ENCODE results near the gene WNK2. TPM values are rescaled to one million over a fixed set of nuclear protein-coding genes. Genes with fewer than 3 reads are reported as not detected.

WNK2 gene
- total RNA-seq, 2 experiments from 2014 or later, result not detected

GRCh38 chr9:93149361-93149760 lies 34.6 kb upstream of the WNK2 start:
- Mint-ChIP-seq H3K27ac (peak overlapping the region; percentile 11), H3K9me3 (peaks cover 21% of the 10 kb centered on the region), H3K4me3 (no peak overlapping the region), H3K4me1 (peaks cover 46% of the 10 kb centered on the region), H3K27me3 (no peaks in the 10 kb centered on the region), H3K36me3 (ENCODE audit: low read depth) (peaks cover 21% of the 10 kb centered on the region)
- POLR2A ChIA-PET, result no interaction called here
- CTCF ChIA-PET, result interaction anchor here (2.7 kb wide), 1 partner anchor 8 kb away, joined by 10 read pairs; no protein-coding TSS in a partner anchor
- DNase-seq, result no peak

DNA sequence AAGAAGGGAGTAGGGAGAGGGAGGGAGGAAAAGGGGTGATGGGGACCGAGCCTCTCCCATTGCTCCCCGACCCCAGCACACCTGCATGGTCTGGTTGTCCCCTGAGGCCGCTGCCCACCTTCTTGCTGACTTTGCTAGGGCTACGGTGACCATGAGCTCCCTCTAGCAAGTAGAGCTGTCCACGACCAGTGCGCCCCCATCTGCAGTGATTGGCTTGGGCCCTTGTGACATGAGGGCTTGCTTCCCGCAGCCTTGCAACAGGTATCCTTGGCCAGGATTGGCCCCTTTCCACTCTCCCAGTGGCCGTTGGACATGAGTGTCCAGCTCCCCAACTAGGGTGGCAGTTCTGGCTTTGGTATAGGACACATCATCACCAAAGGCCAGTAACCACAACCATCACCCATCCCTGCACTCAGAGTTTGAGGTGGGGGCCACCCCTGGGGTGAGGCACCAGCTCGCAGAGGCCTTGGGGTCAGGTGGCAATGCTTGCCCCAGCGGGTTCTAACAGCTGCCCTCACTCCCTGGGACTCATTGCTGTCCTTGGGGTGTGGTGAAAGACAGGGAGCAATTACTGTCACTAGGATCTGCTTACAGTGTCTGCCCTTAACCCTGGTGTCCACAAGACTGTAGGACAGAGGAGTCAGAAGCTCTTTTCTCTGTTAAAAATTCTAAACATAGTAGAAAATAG lies 32.7 kb upstream of the WNK2 start:
- Mint-ChIP-seq H3K4me1 (peaks cover 44% of the 10 kb centered on the region), H3K4me3 (no peak overlapping the region), H3K27ac (no peak overlapping the region), H3K27me3 (no peaks in the 10 kb centered on the region), H3K36me3 (ENCODE audit: low read depth) (peaks cover 16% of the 10 kb centered on the region), H3K9me3 (peaks cover 17% of the 10 kb centered on the region)
- ChIA-PET CTCF (interaction anchor here (0.5 to 2.7 kb wide), 4 partner anchors 10 to 1037 kb away, joined by 3 to 10 read pairs (median 4); no protein-coding TSS in a partner anchor), POLR2A (no interaction called here)
- DNase-seq, result no peak

- H3K27me3 Mint-ChIP-seq, result no peaks in the 10 kb centered on the region
- POLR2A ChIA-PET, result no interaction called here
- peaks cover 6% of the 10 kb centered on the region for H3K9me3 Mint-ChIP-seq
- peaks cover 29% of the 10 kb centered on the region for H3K4me1 Mint-ChIP-seq
- no peak overlapping the region for H3K4me3 Mint-ChIP-seq
- CTCF ChIA-PET, result interaction anchor here (0.8 to 2.4 kb wide), 5 partner anchors 10 to 140 kb away, joined by 3 to 10 read pairs (median 7); no protein-coding TSS in a partner anchor
- no peaks in the 10 kb centered on the region for H3K36me3 Mint-ChIP-seq (ENCODE audit: low read depth)
- DNase-seq, result peak; percentile 50
- H3K27ac Mint-ChIP-seq, result no peak overlapping the region
Measured at GRCh38 chr9:93154293-93154903, 29.5 kb upstream of the WNK2 start.

DNA sequence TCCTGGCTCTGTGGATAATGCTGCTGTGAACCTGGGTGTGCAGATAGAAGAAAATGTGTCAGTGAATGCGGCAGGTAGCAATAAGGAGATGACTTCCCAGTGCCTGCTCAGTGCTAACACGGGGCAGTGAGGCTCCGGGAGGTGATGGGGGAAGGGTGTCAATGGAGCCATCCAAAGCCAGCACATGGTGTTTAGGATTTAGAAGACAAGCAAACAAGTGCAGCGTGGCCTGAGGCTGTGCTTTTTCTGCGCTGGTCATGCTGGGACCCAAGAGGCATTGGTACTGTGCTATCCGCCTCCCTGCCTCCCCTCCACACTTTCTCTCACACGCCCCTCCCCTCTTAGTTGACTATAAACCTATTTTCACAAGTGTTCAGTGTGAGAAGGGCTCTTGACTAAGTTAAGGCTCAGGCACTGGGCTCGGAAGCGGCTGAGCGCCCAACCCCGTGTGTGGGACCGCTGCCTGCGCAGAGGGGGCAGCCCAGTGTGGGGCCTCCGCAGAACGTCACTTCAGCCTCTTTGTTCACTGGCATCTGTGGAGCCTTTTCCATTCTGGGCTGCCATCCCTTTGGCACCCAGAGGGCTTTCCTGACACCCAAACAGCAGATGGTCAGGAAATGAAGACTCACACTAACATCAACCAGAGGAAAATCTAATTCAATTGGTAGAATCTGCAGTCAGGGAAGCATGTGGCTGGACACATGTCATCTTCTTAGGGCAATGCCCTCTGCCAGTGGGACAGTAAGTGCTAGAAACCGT lies 28.0 kb upstream of the WNK2 start:
- DNase-seq, result no peak
- ChIA-PET POLR2A (no interaction called here), CTCF (interaction anchor here (1.1 kb wide), 3 partner anchors 19 to 47 kb away, joined by 3 to 4 read pairs (median 3); partner anchors contain the start of gene NINJ1)
- no peaks in the 10 kb centered on the region for H3K27me3 Mint-ChIP-seq
- H3K36me3 Mint-ChIP-seq (ENCODE audit: low read depth), result no peaks in the 10 kb centered on the region
- H3K4me3 Mint-ChIP-seq, result no peak overlapping the region
- peaks cover 5% of the 10 kb centered on the region for H3K9me3 Mint-ChIP-seq
- H3K4me1 Mint-ChIP-seq, result peaks cover 28% of the 10 kb centered on the region
- H3K27ac Mint-ChIP-seq, result peak overlapping the region; percentile 60

DNA sequence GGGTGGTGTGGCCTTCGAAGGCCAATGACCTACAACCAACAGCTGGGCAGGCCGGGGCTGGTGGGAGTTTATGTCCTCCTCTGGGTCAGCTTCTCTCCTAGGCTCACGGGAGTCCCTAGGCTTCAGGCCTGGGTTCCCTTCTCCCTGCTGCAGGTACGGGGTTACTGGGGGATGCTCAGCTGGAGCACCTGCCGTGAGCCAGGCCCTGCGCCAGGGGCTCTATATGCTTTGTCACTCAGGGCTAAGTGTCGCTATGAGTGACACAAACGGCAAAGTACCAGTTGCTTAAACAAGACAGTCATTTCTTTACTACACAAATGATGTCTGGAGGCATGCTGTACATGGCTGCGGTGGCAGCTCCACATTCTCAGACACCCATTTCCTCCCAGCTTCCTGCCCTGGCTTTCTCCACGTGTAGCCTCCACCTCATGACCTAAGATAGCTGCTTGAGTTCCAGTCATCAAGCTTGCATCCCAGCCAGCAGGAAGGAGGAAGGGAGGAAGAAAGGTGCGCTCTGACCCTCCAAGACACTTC lies 27.4 kb upstream of the WNK2 start:
- H3K27me3 Mint-ChIP-seq, result no peaks in the 10 kb centered on the region
- POLR2A ChIA-PET, result no interaction called here
- DNase-seq, result peak; percentile 42
- CTCF ChIA-PET, result interaction anchor here (1.1 kb wide), 3 partner anchors 20 to 48 kb away, joined by 3 to 4 read pairs (median 3); partner anchors contain the start of gene NINJ1
- H3K9me3 Mint-ChIP-seq, result peaks cover 5% of the 10 kb centered on the region
- no peaks in the 10 kb centered on the region for H3K36me3 Mint-ChIP-seq (ENCODE audit: low read depth)
- peak overlapping the region; percentile 41 for H3K27ac Mint-ChIP-seq
- H3K4me1 Mint-ChIP-seq, result peaks cover 28% of the 10 kb centered on the region
- H3K4me3 Mint-ChIP-seq, result no peak overlapping the region

- Mint-ChIP-seq H3K27ac (no peak overlapping the region), H3K36me3 (ENCODE audit: low read depth) (no peaks in the 10 kb centered on the region), H3K27me3 (no peaks in the 10 kb centered on the region), H3K4me3 (no peak overlapping the region), H3K4me1 (peaks cover 23% of the 10 kb centered on the region), H3K9me3 (peaks cover 5% of the 10 kb centered on the region)
- CTCF ChIA-PET, result interaction anchor here (1.1 kb wide), 1 partner anchor 10 kb away, joined by 3 read pairs; no protein-coding TSS in a partner anchor
- POLR2A ChIA-PET, result no interaction called here
- DNase-seq, result peak; percentile 69
Measured at GRCh38 chr9:93159601-93160471, 24.1 kb upstream of the WNK2 start.

DNA sequence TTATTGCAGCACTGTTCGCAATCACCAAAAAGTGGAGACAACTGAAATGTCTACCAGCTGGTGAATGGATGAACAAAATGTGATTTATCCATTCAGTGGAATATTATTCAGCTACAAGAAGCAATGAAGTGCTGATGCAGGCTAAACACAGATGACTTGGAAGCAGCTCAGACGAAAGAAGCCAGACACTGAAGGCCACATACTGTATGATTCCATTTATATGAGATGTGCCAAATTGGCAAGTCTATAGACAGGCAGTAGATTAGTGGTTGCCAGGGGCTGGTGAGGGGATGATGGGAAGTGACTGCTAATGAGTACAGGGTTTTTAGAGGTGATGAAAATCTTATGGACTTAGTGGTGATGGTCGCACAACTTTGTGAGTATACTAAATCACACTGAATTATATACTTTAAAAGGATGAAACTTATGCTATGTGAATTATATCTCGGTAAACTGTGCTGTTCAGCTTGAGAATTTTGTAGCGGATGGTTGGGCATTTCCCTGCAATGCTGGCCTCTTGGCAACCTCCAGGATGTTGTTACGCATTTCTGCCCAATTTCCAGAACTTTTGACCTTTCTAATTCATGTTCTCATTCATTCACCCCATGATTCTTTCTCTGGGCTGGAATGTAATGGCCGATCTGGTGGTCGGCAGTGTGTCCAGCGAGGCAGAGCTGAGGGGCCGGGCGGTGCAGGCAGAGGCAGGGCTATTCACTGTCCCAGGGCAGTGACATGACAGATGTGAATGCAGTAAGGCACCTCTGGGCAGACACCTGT lies 22.0 kb upstream of the WNK2 start:
- H3K27me3 Mint-ChIP-seq, result no peaks in the 10 kb centered on the region
- peaks cover 6% of the 10 kb centered on the region for H3K4me1 Mint-ChIP-seq
- DNase-seq, result no peak
- no peak overlapping the region for H3K4me3 Mint-ChIP-seq
- ChIA-PET CTCF (interaction anchor here (0.5 to 0.9 kb wide), 4 partner anchors 72 to 498 kb away, joined by 3 to 6 read pairs (median 4); no protein-coding TSS in a partner anchor), POLR2A (no interaction called here)
- H3K36me3 Mint-ChIP-seq (ENCODE audit: low read depth), result no peaks in the 10 kb centered on the region
- no peaks in the 10 kb centered on the region for H3K9me3 Mint-ChIP-seq
- no peak overlapping the region for H3K27ac Mint-ChIP-seq

DNA sequence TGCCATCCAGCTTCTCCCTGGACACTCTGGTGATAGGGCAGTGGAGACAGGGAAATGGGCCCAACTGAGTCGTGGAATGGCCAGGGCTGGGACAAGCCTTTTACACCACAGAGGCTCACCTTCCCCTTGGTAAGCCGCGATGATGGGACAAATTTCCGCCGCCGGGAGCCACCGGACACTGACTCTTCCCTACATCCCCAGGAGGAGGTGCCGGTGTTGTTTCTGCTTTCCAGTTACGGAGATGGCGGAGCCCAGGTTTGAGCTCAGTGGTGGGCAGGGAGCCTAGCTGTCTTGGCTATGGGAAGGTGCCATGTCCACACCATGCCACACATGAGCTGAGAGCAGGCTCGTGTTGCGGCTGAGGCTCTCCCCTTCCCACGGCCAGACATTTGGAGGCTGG lies 19.9 kb upstream of the WNK2 start:
- H3K4me3 Mint-ChIP-seq, result no peak overlapping the region
- CTCF ChIA-PET, result interaction anchor here (0.7 to 1.1 kb wide), 3 partner anchors 13 to 26 kb away, joined by 3 to 4 read pairs (median 3); no protein-coding TSS in a partner anchor

GRCh38 chr9:93166699-93167098 lies 17.2 kb upstream of the WNK2 start:
- no peak overlapping the region for H3K27ac Mint-ChIP-seq

More for the DNA sequence above, 19.9 kb upstream of the WNK2 start:
- Mint-ChIP-seq H3K4me1 (peaks cover 6% of the 10 kb centered on the region), H3K27ac (no peak overlapping the region), H3K27me3 (no peaks in the 10 kb centered on the region), H3K9me3 (no peaks in the 10 kb centered on the region), H3K36me3 (ENCODE audit: low read depth) (no peaks in the 10 kb centered on the region)
- POLR2A ChIA-PET, result no interaction called here
- DNase-seq, result no peak

GRCh38 chr9:93167185-93167584 lies 16.8 kb upstream of the WNK2 start:
- no peak for DNase-seq
- no peak overlapping the region for H3K4me3 Mint-ChIP-seq
- peaks cover 1% of the 10 kb centered on the region for H3K4me1 Mint-ChIP-seq
- no peak overlapping the region for H3K27ac Mint-ChIP-seq
- H3K36me3 Mint-ChIP-seq (ENCODE audit: low read depth), result no peaks in the 10 kb centered on the region
- H3K9me3 Mint-ChIP-seq, result no peaks in the 10 kb centered on the region
- no peaks in the 10 kb centered on the region for H3K27me3 Mint-ChIP-seq
- CTCF ChIA-PET, result interaction anchor here (1.3 kb wide), 1 partner anchor 15 kb away, joined by 3 read pairs; no protein-coding TSS in a partner anchor
- POLR2A ChIA-PET, result no interaction called here

More at GRCh38 chr9:93166699-93167098, 17.2 kb upstream of the WNK2 start:
- Mint-ChIP-seq H3K36me3 (ENCODE audit: low read depth) (no peaks in the 10 kb centered on the region), H3K9me3 (no peaks in the 10 kb centered on the region), H3K4me3 (no peak overlapping the region), H3K27me3 (no peaks in the 10 kb centered on the region), H3K4me1 (peaks cover 1% of the 10 kb centered on the region)
- ChIA-PET POLR2A (no interaction called here), CTCF (interaction anchor here (1.3 kb wide), 1 partner anchor 16 kb away, joined by 3 read pairs; no protein-coding TSS in a partner anchor)
- DNase-seq, result no peak

- Mint-ChIP-seq H3K36me3 (ENCODE audit: low read depth) (no peaks in the 10 kb centered on the region), H3K4me1 (peaks cover 1% of the 10 kb centered on the region), H3K27me3 (no peaks in the 10 kb centered on the region), H3K4me3 (no peak overlapping the region), H3K27ac (no peak overlapping the region), H3K9me3 (no peaks in the 10 kb centered on the region)
- ChIA-PET CTCF (interaction anchor here (0.6 to 1.3 kb wide), 2 partner anchors 15 kb away, joined by 3 read pairs; no protein-coding TSS in a partner anchor), POLR2A (no interaction called here)
- no peak for DNase-seq
Measured at GRCh38 chr9:93167838-93168237, 16.1 kb upstream of the WNK2 start.
